ACHN (cell line): ENCODE measurements around the gene DCAF4L1.

ENCODE experiments used
- DNase-seq: peaks from one replicate; pipeline ENCODE4 v3.0.0-alpha.2; 2015
- in situ Hi-C: cut with HindIII; loops from 2 replicates; pipeline ENCODE4 v1.10.0; 2017; ENCODE audit warnings: low sequenced_read_pairs, low pct_ligation_motif_present, low pct_unique_long_range_greater_than_20kb

DCAF4L1 gene

GRCh38 chr4:41981456-41981855 lies at the start of gene DCAF4L1:
TSS of gene DCAF4L1 (plus strand) at chr4:41981756. CDS start at chr4:41981793, 37 bp downstream.
- in situ Hi-C loops: no loop called here

GRCh38 chr4:41932988-41933387 lies 48.6 kb upstream of the DCAF4L1 start:
- no peak for DNase-seq
- in situ Hi-C loops: no loop called here

More at GRCh38 chr4:41981456-41981855, at the start of gene DCAF4L1:
- no peak for DNase-seq

- in situ Hi-C loops: no loop called here
- no peak for DNase-seq
Observed at GRCh38 chr4:41933997-41934503, 47.5 kb upstream of the DCAF4L1 start.

- in situ Hi-C loops: no loop called here
- peak; percentile 1 for DNase-seq
Observed at GRCh38 chr4:41934514-41934900, 47.0 kb upstream of the DCAF4L1 start.

- in situ Hi-C loops: no loop called here
- DNase-seq: peak; percentile 79
Observed at GRCh38 chr4:41934901-41935651, 46.5 kb upstream of the DCAF4L1 start, which contains the start of gene TMEM33. TSS of gene TMEM33 (plus strand) at chr4:41935429. CDS start at chr4:41935485, 56 bp downstream.

GRCh38 chr4:41935652-41936021 lies 45.9 kb upstream of the DCAF4L1 start:
- in situ Hi-C loops: no loop called here
- DNase-seq: no peak

GRCh38 chr4:41939016-41939626 lies 42.4 kb upstream of the DCAF4L1 start:
- DNase-seq: no peak
- in situ Hi-C loops: no loop called here

- in situ Hi-C loops: no loop called here
- no peak for DNase-seq
Observed at GRCh38 chr4:41940834-41941233, 40.7 kb upstream of the DCAF4L1 start.

GRCh38 chr4:41943506-41943905 lies 38.0 kb upstream of the DCAF4L1 start:
- no peak for DNase-seq
- in situ Hi-C loops: no loop called here

GRCh38 chr4:41944089-41944488 lies 37.5 kb upstream of the DCAF4L1 start:
- no peak for DNase-seq
- in situ Hi-C loops: no loop called here

- in situ Hi-C loops: no loop called here
- DNase-seq: no peak
Observed at GRCh38 chr4:41949531-41949930, 32.0 kb upstream of the DCAF4L1 start.

GRCh38 chr4:41957634-41958033 lies 23.9 kb upstream of the DCAF4L1 start:
- in situ Hi-C loops: no loop called here
- DNase-seq: peak; percentile 42

- in situ Hi-C loops: no loop called here
- peak; percentile 37 for DNase-seq
Observed at GRCh38 chr4:41963105-41963504, 18.5 kb upstream of the DCAF4L1 start.

GRCh38 chr4:41964401-41964800 lies 17.2 kb upstream of the DCAF4L1 start:
- in situ Hi-C loops: no loop called here
- DNase-seq: no peak

- in situ Hi-C loops: no loop called here
- no peak for DNase-seq
Observed at GRCh38 chr4:41967392-41967791, 14.2 kb upstream of the DCAF4L1 start.

GRCh38 chr4:41969671-41970070 lies 11.9 kb upstream of the DCAF4L1 start:
- in situ Hi-C loops: no loop called here
- no peak for DNase-seq

GRCh38 chr4:41975341-41975740 lies 6.2 kb upstream of the DCAF4L1 start:
- in situ Hi-C loops: no loop called here
- DNase-seq: no peak

GRCh38 chr4:41976775-41977516 lies 4.6 kb upstream of the DCAF4L1 start:
- in situ Hi-C loops: no loop called here
- no peak for DNase-seq

- in situ Hi-C loops: no loop called here
Observed at GRCh38 chr4:41977709-41978108, 3.8 kb upstream of the DCAF4L1 start.

More at GRCh38 chr4:41977709-41978108, 3.8 kb upstream of the DCAF4L1 start:
- DNase-seq: no peak
